ENCODE measurements around the gene ENTPD1. TPM values are rescaled to one million over a fixed set of nuclear protein-coding genes. Genes with fewer than 3 reads are reported as not detected.
"Not testable (repeated sequence)": the region's sequence is repeated elsewhere in the genome, so short reads cannot be mapped to it uniquely, and the experiment has no call there.

The ENTPD1 gene, protein sequence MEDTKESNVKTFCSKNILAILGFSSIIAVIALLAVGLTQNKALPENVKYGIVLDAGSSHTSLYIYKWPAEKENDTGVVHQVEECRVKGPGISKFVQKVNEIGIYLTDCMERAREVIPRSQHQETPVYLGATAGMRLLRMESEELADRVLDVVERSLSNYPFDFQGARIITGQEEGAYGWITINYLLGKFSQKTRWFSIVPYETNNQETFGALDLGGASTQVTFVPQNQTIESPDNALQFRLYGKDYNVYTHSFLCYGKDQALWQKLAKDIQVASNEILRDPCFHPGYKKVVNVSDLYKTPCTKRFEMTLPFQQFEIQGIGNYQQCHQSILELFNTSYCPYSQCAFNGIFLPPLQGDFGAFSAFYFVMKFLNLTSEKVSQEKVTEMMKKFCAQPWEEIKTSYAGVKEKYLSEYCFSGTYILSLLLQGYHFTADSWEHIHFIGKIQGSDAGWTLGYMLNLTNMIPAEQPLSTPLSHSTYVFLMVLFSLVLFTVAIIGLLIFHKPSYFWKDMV
- total RNA-seq = 10 to 100 TPM in 1 of 2 donors, under 1 TPM in 1; 0.53 to 12.9 TPM

GRCh38 chr10:95756041-95756761 is at the start of gene ENTPD1:
Gene ENTPD1, plus strand, starts transcription at chr10:95756163. Its CDS starts 77 bp downstream, at chr10:95756240.
- Mint-ChIP-seq H3K36me3 (ENCODE audit: insufficient read depth in 2 of 2) (no peaks in the 10 kb centered on the region), H3K4me3 (peak within 1 kb of the TSS; percentile 51 to 59), H3K27me3 (ENCODE audit: low read depth) (peaks cover 34% of the 10 kb centered on the region), H3K4me1 (ENCODE audit: low read depth) (peaks cover 27% of the 10 kb centered on the region), H3K9me3 (peaks cover 0 to 1% of the 10 kb centered on the region in 2 donors), H3K27ac (no peak within 1 kb of the TSS)
- ATAC-seq (replicated peaks in 1 of 2) = no peak
- no peak for DNase-seq

DNA sequence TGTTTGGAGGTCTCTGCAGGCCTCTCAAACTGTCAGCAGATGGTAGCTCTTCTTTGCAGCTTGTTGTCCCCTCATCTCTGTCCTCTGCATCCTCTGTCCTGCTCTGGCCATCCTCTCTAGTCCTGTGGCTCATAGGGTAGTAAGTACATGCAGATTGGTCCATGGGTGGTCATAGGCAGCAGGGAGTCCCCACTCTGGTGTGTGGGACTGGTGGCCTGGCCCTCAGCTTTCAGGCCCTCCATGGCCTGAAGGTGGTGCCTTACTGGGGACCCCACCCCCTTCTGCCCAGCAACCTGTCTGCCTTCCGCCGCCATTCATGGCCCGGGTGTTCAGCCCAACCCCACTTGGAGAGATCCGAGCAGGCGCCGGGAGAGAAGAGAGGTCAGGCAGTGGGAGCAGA is 49.4 kb upstream of the ENTPD1 start:
- H3K36me3 Mint-ChIP-seq (ENCODE audit: insufficient read depth in 2 of 2) = no peaks in the 10 kb centered on the region
- no peaks in the 10 kb centered on the region for H3K9me3 Mint-ChIP-seq
- H3K27ac Mint-ChIP-seq = no peak overlapping the region
- no peak overlapping the region for H3K4me3 Mint-ChIP-seq
- no peaks in the 10 kb centered on the region for H3K4me1 Mint-ChIP-seq (ENCODE audit: low read depth)
- DNase-seq (no peak), ATAC-seq (replicated peaks in 1 of 2) (no peak)
- no peaks in the 10 kb centered on the region for H3K27me3 Mint-ChIP-seq (ENCODE audit: low read depth)

DNA sequence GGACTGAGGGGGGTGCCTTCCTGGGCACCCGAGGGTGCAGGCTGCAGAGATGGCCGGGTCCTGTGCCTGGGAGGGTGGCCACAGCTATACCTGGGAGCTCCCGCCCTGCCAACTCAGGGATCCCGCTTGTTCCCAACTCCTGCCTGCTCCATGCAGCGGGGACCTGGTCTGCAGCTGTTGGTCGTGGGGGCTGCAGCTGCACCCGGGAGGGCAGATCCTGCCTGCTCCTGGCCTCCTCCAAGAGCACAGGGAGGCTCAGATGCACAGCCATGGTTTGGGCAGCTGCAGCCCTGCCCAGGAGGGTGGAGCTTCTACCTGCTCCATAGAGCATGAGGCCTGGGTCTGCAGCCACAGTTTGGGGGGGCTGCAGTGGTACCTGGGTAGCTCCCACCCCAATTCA is 49.0 kb upstream of the ENTPD1 start:
- no peaks in the 10 kb centered on the region for H3K4me1 Mint-ChIP-seq (ENCODE audit: low read depth)
- no peak overlapping the region for H3K4me3 Mint-ChIP-seq
- no peaks in the 10 kb centered on the region for H3K9me3 Mint-ChIP-seq
- ATAC-seq (replicated peaks in 1 of 2) (no peak), DNase-seq (no peak)
- no peak overlapping the region for H3K27ac Mint-ChIP-seq
- no peaks in the 10 kb centered on the region for H3K27me3 Mint-ChIP-seq (ENCODE audit: low read depth)
- no peaks in the 10 kb centered on the region for H3K36me3 Mint-ChIP-seq (ENCODE audit: insufficient read depth in 2 of 2)

DNA sequence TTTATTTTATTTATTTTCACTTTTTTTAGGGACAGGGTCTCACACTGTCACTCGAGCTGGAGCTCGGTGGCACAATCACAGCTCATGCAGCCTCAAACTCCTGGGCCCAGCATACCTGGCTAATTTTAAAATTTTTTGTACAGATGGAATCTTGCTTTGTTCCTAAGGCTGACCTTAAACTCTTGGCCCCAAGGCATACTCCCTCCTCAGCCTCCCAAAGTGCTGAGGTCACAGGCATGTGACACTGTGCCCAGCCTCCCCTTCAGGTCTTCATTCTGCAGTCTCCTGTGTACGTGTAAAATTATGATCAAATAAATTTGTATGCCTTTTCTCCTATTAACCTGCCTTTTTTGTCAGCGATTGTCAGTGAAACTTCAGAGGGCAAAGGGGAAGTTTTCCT is 44.5 kb upstream of the ENTPD1 start:
- Mint-ChIP-seq H3K27me3 (ENCODE audit: low read depth) (no peaks in the 10 kb centered on the region), H3K4me3 (no peak overlapping the region), H3K27ac (no peak overlapping the region), H3K9me3 (no peaks in the 10 kb centered on the region), H3K36me3 (ENCODE audit: insufficient read depth in 2 of 2) (no peaks in the 10 kb centered on the region), H3K4me1 (ENCODE audit: low read depth) (no peaks in the 10 kb centered on the region)
- DNase-seq (no peak), ATAC-seq (replicated peaks in 1 of 2) (no peak)

DNA sequence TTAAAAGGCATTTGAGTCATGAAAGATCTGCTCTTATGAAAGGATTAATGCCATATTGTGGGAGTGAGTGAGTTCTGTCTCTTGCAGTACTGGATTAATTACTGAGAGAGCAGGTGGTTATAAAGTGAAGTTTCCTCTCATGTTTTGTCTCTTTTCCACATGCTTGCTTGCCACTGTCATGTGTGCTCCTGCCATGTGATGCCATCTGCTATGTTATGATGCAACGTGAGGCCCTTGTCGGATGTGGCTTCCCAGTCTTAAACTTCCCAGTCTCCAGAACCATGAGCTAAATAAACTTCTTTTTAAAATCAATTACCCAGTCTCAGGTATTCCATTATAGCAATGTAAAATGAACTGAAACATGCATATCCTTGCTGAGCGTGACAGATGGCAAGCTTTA is 39.5 kb upstream of the ENTPD1 start:
- H3K9me3 Mint-ChIP-seq = no peaks in the 10 kb centered on the region
- no peaks in the 10 kb centered on the region for H3K36me3 Mint-ChIP-seq (ENCODE audit: insufficient read depth in 2 of 2)
- H3K4me1 Mint-ChIP-seq (ENCODE audit: low read depth) = no peaks in the 10 kb centered on the region
- H3K27me3 Mint-ChIP-seq (ENCODE audit: low read depth) = no peaks in the 10 kb centered on the region
- ATAC-seq (replicated peaks in 1 of 2) (no peak), DNase-seq (no peak)
- no peak overlapping the region for H3K4me3 Mint-ChIP-seq
- no peak overlapping the region for H3K27ac Mint-ChIP-seq

GRCh38 chr10:95716866-95717265 is 39.1 kb upstream of the ENTPD1 start:
- no peaks in the 10 kb centered on the region for H3K9me3 Mint-ChIP-seq
- no peaks in the 10 kb centered on the region for H3K27me3 Mint-ChIP-seq (ENCODE audit: low read depth)
- H3K4me3 Mint-ChIP-seq = no peak overlapping the region
- no peak overlapping the region for H3K27ac Mint-ChIP-seq
- no peaks in the 10 kb centered on the region for H3K36me3 Mint-ChIP-seq (ENCODE audit: insufficient read depth in 2 of 2)
- no peak for ATAC-seq (replicated peaks in 1 of 2)
- no peak for DNase-seq
- no peaks in the 10 kb centered on the region for H3K4me1 Mint-ChIP-seq (ENCODE audit: low read depth)

DNA sequence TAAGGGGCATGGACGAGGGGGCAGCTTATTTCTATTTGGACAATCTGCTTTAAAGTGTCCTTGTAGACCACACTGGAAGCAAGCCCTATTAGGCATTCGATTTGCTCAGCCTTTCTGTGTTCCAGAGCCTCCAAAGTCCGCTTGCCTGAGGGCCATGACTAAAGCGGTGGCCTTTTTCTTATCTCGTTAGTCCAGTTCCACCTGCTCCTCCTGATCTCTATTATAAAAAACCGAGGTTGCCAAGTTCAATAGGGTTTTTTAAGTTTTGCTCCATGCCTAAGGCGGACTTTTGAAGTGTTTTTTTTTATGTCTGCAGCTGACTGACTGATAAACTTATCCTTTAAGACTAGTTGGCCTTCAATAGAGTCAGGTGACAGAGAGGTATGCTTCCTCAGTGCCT is 35.2 kb upstream of the ENTPD1 start:
- not testable (repeated sequence) for H3K27ac Mint-ChIP-seq; DNase-seq; ATAC-seq (replicated peaks in 1 of 2); H3K27me3 Mint-ChIP-seq (ENCODE audit: low read depth); H3K36me3 Mint-ChIP-seq (ENCODE audit: insufficient read depth in 2 of 2); H3K9me3 Mint-ChIP-seq; H3K4me3 Mint-ChIP-seq; H3K4me1 Mint-ChIP-seq (ENCODE audit: low read depth)

DNA sequence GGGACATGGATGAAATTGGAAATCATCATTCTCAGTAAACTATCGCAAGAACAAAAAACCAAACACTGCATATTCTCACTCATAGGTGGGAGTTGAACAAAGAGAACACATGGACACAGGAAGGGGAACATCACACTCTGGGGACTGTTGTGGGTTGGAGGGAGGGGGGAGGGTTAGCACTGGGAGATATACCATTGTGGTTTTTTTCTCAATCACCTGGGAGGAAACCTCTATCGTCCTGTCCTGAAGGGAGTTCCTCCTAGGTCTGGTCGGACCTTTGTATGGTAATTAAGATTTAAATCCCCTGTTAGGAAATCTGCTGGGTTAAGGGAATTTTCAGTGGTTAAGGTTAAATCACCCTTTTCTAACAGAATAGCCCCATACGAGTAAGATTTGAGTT is 33.5 kb upstream of the ENTPD1 start:
- not testable (repeated sequence) for DNase-seq; ATAC-seq (replicated peaks in 1 of 2); H3K4me1 Mint-ChIP-seq (ENCODE audit: low read depth); H3K27ac Mint-ChIP-seq; H3K27me3 Mint-ChIP-seq (ENCODE audit: low read depth); H3K4me3 Mint-ChIP-seq; H3K9me3 Mint-ChIP-seq; H3K36me3 Mint-ChIP-seq (ENCODE audit: insufficient read depth in 2 of 2)

- Mint-ChIP-seq H3K36me3 (ENCODE audit: insufficient read depth in 2 of 2) (peaks cover 3 to 11% of the 10 kb centered on the region in 2 donors), H3K4me3 (no peak overlapping the region), H3K9me3 (peaks cover 8 to 9% of the 10 kb centered on the region in 2 donors), H3K27me3 (ENCODE audit: low read depth) (peaks cover 27% of the 10 kb centered on the region), H3K4me1 (ENCODE audit: low read depth) (no peaks in the 10 kb centered on the region), H3K27ac (no peak overlapping the region)
- DNase-seq (no peak), ATAC-seq (replicated peaks in 1 of 2) (no peak)
Measured at GRCh38 chr10:95728526-95728925, 27.4 kb upstream of the ENTPD1 start.

GRCh38 chr10:95729323-95730055 is 26.5 kb upstream of the ENTPD1 start:
- DNase-seq = no peak
- H3K27me3 Mint-ChIP-seq (ENCODE audit: low read depth) = peaks cover 27% of the 10 kb centered on the region
- H3K9me3 Mint-ChIP-seq = peaks cover 7 to 14% of the 10 kb centered on the region in 2 donors
- H3K27ac Mint-ChIP-seq = no peak overlapping the region
- H3K4me3 Mint-ChIP-seq = no peak overlapping the region
- no peak for ATAC-seq (replicated peaks in 1 of 2)
- H3K36me3 Mint-ChIP-seq (ENCODE audit: insufficient read depth in 2 of 2) = peaks cover 3 to 11% of the 10 kb centered on the region in 2 donors
- no peaks in the 10 kb centered on the region for H3K4me1 Mint-ChIP-seq (ENCODE audit: low read depth)

DNA sequence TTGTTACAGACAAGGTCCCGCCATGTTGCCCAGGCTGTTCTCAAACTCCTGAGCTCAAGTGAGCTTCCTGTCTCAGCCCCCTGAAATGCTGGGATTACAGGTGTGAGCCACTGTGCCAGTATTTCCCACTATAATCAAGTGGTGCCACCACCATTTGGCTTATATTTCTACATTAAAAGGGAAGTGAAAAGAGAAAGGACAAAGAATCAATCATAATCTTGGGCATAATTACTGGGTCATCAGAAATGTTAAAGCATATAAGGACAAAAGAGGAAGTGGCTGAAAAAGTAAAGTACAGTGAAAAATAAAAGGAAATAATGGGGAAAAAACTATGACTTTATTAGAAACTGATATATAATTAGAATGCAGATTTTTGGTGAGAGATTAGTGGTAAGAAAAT is 25.7 kb upstream of the ENTPD1 start:
- H3K4me1 Mint-ChIP-seq (ENCODE audit: low read depth) = no peaks in the 10 kb centered on the region
- H3K9me3 Mint-ChIP-seq = peaks cover 6 to 17% of the 10 kb centered on the region in 2 donors

GRCh38 chr10:95732907-95733306 is 23.1 kb upstream of the ENTPD1 start:
- H3K4me1 Mint-ChIP-seq (ENCODE audit: low read depth); H3K4me3 Mint-ChIP-seq; DNase-seq; ATAC-seq (replicated peaks in 1 of 2); H3K27ac Mint-ChIP-seq: not testable (repeated sequence)
- Mint-ChIP-seq H3K36me3 (ENCODE audit: insufficient read depth in 2 of 2) (peaks cover 3 to 11% of the 10 kb centered on the region in 2 donors), H3K27me3 (ENCODE audit: low read depth) (peaks cover 29% of the 10 kb centered on the region), H3K9me3 (peaks cover 8 to 17% of the 10 kb centered on the region in 2 donors)

More for the DNA sequence above, 25.7 kb upstream of the ENTPD1 start:
- Mint-ChIP-seq H3K27me3 (ENCODE audit: low read depth) (peaks cover 27% of the 10 kb centered on the region), H3K4me3 (no peak overlapping the region), H3K36me3 (ENCODE audit: insufficient read depth in 2 of 2) (peaks cover 3 to 11% of the 10 kb centered on the region in 2 donors), H3K27ac (no peak overlapping the region)
- DNase-seq = no peak
- ATAC-seq (replicated peaks in 1 of 2) = no peak

DNA sequence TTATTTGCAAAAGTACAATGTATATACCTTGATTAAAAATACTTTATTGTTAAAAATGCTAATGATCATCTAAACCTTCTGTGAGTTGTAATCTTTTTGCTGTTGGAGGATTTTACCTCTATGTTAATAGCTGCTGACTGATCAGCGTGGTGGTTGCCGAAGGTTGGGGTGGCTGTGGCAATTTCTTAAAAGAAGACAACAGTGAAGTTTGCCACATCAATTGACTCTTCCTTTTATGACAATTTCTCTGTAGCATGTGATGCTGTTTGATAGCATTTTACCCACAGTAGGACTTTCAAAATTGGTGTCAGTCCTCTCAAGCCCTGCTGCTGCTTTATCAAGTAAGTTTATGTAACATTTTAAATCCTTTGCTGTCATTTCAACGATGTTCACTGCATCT is 16.9 kb upstream of the ENTPD1 start:
- DNase-seq (peak in 1 of 2 donors; percentile 29), ATAC-seq (replicated peaks in 1 of 2) (peak in 1 of 2 donors; percentile 50)
- peaks cover 2 to 6% of the 10 kb centered on the region in 2 donors for H3K9me3 Mint-ChIP-seq
- H3K4me3 Mint-ChIP-seq = no peak overlapping the region
- H3K36me3 Mint-ChIP-seq (ENCODE audit: insufficient read depth in 2 of 2) = no peaks in the 10 kb centered on the region
- H3K27ac Mint-ChIP-seq = no peak overlapping the region
- peaks cover 14% of the 10 kb centered on the region for H3K27me3 Mint-ChIP-seq (ENCODE audit: low read depth)
- H3K4me1 Mint-ChIP-seq (ENCODE audit: low read depth) = peaks cover 8% of the 10 kb centered on the region
